Measurements from ENCODE around the gene WWC1. TPM values are rescaled to one million over a fixed set of nuclear protein-coding genes. Genes with fewer than 3 reads are reported as not detected.
A peak's percentile ranks its signal among the peaks of the same experiment; 100 is the strongest.
"Not testable (repeated sequence)": the region's sequence is repeated elsewhere in the genome, so short reads cannot be mapped to it uniquely, and the experiment has no call there.

The WWC1 gene
- total and polyA plus RNA-seq, 4 donors = 12.9 to 47.1 (median 29.4) TPM

DNA sequence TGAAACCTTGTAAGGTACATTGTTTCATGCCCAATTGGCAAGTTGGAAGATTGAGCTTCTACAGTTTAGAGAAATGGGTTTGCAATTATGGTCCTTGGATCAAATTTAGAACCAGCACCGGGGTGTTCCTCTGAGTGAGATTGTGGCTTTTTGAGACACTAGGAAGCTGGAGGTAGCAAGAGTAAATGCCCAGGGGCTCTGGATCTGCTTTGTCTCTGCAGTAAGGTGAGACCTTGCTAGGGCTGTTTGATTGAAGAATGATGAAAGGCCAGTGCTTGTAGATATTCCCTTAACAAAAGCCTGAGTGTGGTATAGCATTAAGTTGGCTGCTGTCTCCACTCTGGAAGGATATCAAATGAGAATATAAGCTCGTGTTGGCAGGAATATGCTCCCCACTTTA, 36.0 kb downstream of the WWC1 start:
- WGBS (ENCODE audit: insufficient coverage) = 80% methylated on average over 2 of the region's 2 CpGs
- peaks cover 4% of the 10 kb centered on the region for H3K4me1 ChIP-seq (ENCODE audit: control insufficient read depth, insufficient read depth, low read length)
- no peaks in the 10 kb centered on the region for H3K36me3 ChIP-seq (ENCODE audit: control insufficient read depth, insufficient read depth, low read length)

GRCh38 chr5:168327994-168328393, 36.5 kb downstream of the WWC1 start:
- WGBS (ENCODE audit: insufficient coverage) = 92% methylated on average over 1 of the region's 4 CpGs
- DNase-seq (ENCODE audit: low read depth in 4 of 6, low spot score in 6 of 6) = no peak
- H3K4me3 ChIP-seq (ENCODE audit: low read depth, low read length) = no peak overlapping the region
- H3K9me3 ChIP-seq (ENCODE audit: control insufficient read depth, insufficient read depth, low read length) = no peaks in the 10 kb centered on the region
- H3K36me3 ChIP-seq (ENCODE audit: control insufficient read depth, insufficient read depth, low read length) = no peaks in the 10 kb centered on the region
- H3K27me3 ChIP-seq (ENCODE audit: control insufficient read depth, insufficient read depth, low read length) = no peaks in the 10 kb centered on the region
- H3K4me1 ChIP-seq (ENCODE audit: control insufficient read depth, insufficient read depth, low read length) = peaks cover 4% of the 10 kb centered on the region
- no peak overlapping the region for H3K27ac ChIP-seq (ENCODE audit: low read depth, low read length)

More for the DNA sequence above, 36.0 kb downstream of the WWC1 start:
- no peak for DNase-seq (ENCODE audit: low read depth in 4 of 6, low spot score in 6 of 6)
- Histone ChIP-seq H3K27me3 (ENCODE audit: control insufficient read depth, insufficient read depth, low read length) (no peaks in the 10 kb centered on the region), H3K9me3 (ENCODE audit: control insufficient read depth, insufficient read depth, low read length) (no peaks in the 10 kb centered on the region), H3K4me3 (ENCODE audit: low read depth, low read length) (no peak overlapping the region), H3K27ac (ENCODE audit: low read depth, low read length) (no peak overlapping the region)

- Histone ChIP-seq H3K36me3 (ENCODE audit: control insufficient read depth, insufficient read depth, low read length) (no peaks in the 10 kb centered on the region), H3K4me1 (ENCODE audit: control insufficient read depth, insufficient read depth, low read length) (peaks cover 5% of the 10 kb centered on the region), H3K9me3 (ENCODE audit: control insufficient read depth, insufficient read depth, low read length) (no peaks in the 10 kb centered on the region), H3K4me3 (ENCODE audit: low read depth, low read length) (no peak overlapping the region), H3K27me3 (ENCODE audit: control insufficient read depth, insufficient read depth, low read length) (no peaks in the 10 kb centered on the region), H3K27ac (ENCODE audit: low read depth, low read length) (no peak overlapping the region)
- peak in 1 of 6 donors; percentile 61 for DNase-seq (ENCODE audit: low read depth in 4 of 6, low spot score in 6 of 6)
- 32% methylated on average over 3 of the region's 6 CpGs for WGBS (ENCODE audit: insufficient coverage)
These were observed 37.4 kb downstream of the WWC1 start for GRCh38 chr5:168328814-168329213.

DNA sequence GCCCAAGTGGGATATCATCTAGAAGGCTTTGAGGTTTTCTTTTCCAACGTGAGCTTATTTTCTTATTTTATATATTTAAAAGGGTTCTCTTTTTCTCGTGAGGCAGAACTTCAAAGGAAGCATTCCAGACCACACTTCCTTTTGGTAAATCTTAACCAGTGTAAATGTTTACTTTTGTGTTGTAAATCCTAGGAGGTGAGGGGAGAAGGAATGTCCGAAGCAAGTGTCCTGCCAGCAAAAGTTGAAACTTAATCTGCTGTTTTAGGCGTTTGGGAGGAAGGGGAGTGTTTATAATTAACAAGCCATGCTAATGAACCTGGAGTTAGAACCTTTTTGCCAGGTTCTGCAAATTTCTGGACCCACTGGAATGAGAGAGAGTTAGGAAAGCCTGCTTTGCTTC, 37.9 kb downstream of the WWC1 start:
- no peaks in the 10 kb centered on the region for H3K36me3 ChIP-seq (ENCODE audit: control insufficient read depth, insufficient read depth, low read length)

DNA sequence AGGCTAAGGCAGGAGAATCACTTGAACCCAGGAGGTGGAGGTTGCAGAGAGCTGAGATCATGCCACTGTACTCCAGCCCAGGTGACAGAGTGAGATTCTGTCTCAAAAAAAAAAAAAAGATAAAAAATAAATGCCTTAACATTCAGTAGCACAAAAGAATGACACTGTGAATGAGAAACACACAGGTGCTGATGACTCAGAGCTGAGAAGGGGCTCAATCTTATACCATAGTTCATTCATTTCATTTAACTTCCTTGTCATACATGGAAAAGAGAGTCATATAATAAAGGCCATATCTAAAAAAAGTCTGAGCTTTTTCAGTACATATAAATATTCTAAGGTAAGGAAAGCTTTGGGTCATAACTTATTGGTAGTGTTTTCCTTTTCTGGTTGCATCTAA, 40.6 kb downstream of the WWC1 start:
- Histone ChIP-seq H3K27me3 (ENCODE audit: control insufficient read depth, insufficient read depth, low read length) (no peaks in the 10 kb centered on the region), H3K36me3 (ENCODE audit: control insufficient read depth, insufficient read depth, low read length) (no peaks in the 10 kb centered on the region), H3K4me3 (ENCODE audit: low read depth, low read length) (no peak overlapping the region), H3K9me3 (ENCODE audit: control insufficient read depth, insufficient read depth, low read length) (no peaks in the 10 kb centered on the region), H3K27ac (ENCODE audit: low read depth, low read length) (no peak overlapping the region), H3K4me1 (ENCODE audit: control insufficient read depth, insufficient read depth, low read length) (peaks cover 12% of the 10 kb centered on the region)
- DNase-seq (ENCODE audit: low read depth in 4 of 6, low spot score in 6 of 6) = no peak

More for the DNA sequence above, 37.9 kb downstream of the WWC1 start:
- no peak overlapping the region for H3K27ac ChIP-seq (ENCODE audit: low read depth, low read length)
- DNase-seq (ENCODE audit: low read depth in 4 of 6, low spot score in 6 of 6) = no peak
- H3K27me3 ChIP-seq (ENCODE audit: control insufficient read depth, insufficient read depth, low read length) = no peaks in the 10 kb centered on the region
- H3K9me3 ChIP-seq (ENCODE audit: control insufficient read depth, insufficient read depth, low read length) = no peaks in the 10 kb centered on the region
- no peak overlapping the region for H3K4me3 ChIP-seq (ENCODE audit: low read depth, low read length)
- 35% methylated on average over 2 of the region's 4 CpGs for WGBS (ENCODE audit: insufficient coverage)
- peaks cover 10% of the 10 kb centered on the region for H3K4me1 ChIP-seq (ENCODE audit: control insufficient read depth, insufficient read depth, low read length)

- H3K9me3 ChIP-seq (ENCODE audit: control insufficient read depth, insufficient read depth, low read length) = no peaks in the 10 kb centered on the region
- WGBS (ENCODE audit: insufficient coverage) = 31% methylated on average over 3 of the region's 3 CpGs
- no peak overlapping the region for H3K4me3 ChIP-seq (ENCODE audit: low read depth, low read length)
- H3K4me1 ChIP-seq (ENCODE audit: control insufficient read depth, insufficient read depth, low read length) = peaks cover 12% of the 10 kb centered on the region
- no peaks in the 10 kb centered on the region for H3K36me3 ChIP-seq (ENCODE audit: control insufficient read depth, insufficient read depth, low read length)
- DNase-seq (ENCODE audit: low read depth in 4 of 6, low spot score in 6 of 6) = no peak
- peak overlapping the region; percentile 34 for H3K27ac ChIP-seq (ENCODE audit: low read depth, low read length)
- no peaks in the 10 kb centered on the region for H3K27me3 ChIP-seq (ENCODE audit: control insufficient read depth, insufficient read depth, low read length)
These were observed 42.8 kb downstream of the WWC1 start for GRCh38 chr5:168334280-168334679.

- 19% methylated on average over 4 of the region's 4 CpGs for WGBS (ENCODE audit: insufficient coverage)
- DNase-seq (ENCODE audit: low read depth in 4 of 6, low spot score in 6 of 6) = peak in 2 of 6 donors; percentile 74 to 79
- peak overlapping the region; percentile 34 for H3K27ac ChIP-seq (ENCODE audit: low read depth, low read length)
These were observed 43.2 kb downstream of the WWC1 start for GRCh38 chr5:168334695-168335094.

DNA sequence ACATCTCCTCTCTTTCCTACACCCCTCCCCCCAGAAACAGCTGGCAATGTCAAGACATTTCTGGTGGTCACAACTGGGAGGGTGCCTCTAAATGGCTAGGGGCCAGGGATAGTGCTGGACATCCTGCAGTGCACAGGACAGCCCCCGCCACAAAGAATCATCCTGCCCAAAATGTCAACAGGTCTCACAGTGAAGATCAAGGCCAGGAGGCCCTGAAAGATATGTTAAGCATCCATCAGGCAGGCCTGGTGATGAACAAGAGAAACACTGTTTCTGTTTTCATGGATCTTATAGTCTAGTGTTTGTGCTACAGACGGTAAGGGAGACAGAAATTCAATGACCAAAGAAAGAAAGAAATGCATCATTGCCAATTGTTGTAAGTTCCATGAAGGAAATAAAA, 45.9 kb downstream of the WWC1 start:
- H3K9me3 ChIP-seq (ENCODE audit: control insufficient read depth, insufficient read depth, low read length) = no peaks in the 10 kb centered on the region
- no peaks in the 10 kb centered on the region for H3K27me3 ChIP-seq (ENCODE audit: control insufficient read depth, insufficient read depth, low read length)
- no peak for DNase-seq (ENCODE audit: low read depth in 4 of 6, low spot score in 6 of 6)
- no peak overlapping the region for H3K27ac ChIP-seq (ENCODE audit: low read depth, low read length)
- 57% methylated on average over 2 of the region's 2 CpGs for WGBS (ENCODE audit: insufficient coverage)
- no peak overlapping the region for H3K4me3 ChIP-seq (ENCODE audit: low read depth, low read length)
- peaks cover 12% of the 10 kb centered on the region for H3K4me1 ChIP-seq (ENCODE audit: control insufficient read depth, insufficient read depth, low read length)
- H3K36me3 ChIP-seq (ENCODE audit: control insufficient read depth, insufficient read depth, low read length) = no peaks in the 10 kb centered on the region

More at GRCh38 chr5:168334695-168335094, 43.2 kb downstream of the WWC1 start:
- H3K9me3 ChIP-seq (ENCODE audit: control insufficient read depth, insufficient read depth, low read length) = no peaks in the 10 kb centered on the region
- H3K4me3 ChIP-seq (ENCODE audit: low read depth, low read length) = no peak overlapping the region
- H3K36me3 ChIP-seq (ENCODE audit: control insufficient read depth, insufficient read depth, low read length) = no peaks in the 10 kb centered on the region
- H3K27me3 ChIP-seq (ENCODE audit: control insufficient read depth, insufficient read depth, low read length) = no peaks in the 10 kb centered on the region
- peaks cover 12% of the 10 kb centered on the region for H3K4me1 ChIP-seq (ENCODE audit: control insufficient read depth, insufficient read depth, low read length)

DNA sequence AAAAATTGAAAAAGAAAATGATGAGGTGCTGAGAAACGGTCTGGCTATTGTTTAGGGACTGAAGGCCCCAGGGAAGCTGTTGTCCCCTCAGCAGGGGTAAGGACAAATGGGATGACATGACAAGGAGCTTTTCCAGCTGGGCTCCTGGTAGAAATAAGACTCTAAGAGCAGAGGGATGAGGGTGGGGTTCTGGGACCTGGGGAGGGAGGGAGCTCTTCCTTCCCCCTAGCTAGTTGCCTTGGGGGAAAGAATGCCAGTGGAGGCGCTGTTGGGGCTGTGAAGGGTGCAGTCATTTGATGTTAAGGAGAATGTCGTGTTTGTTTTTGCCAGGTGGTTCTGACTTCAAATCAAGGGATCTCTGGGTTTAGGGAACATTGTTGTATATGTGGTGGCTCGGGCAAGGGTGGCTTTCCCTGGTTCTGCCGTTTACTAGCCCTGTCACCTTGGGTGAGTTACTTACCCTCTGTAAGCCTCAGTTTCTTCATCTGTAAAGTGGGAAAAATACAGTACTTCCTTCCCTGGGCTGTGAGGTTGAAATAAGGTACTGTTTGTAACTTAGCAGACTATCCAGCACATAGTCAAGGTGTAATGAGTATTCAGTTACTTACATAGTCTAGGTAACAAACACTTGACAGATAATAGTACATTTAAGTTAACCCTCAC, 47.8 kb downstream of the WWC1 start:
- no peaks in the 10 kb centered on the region for H3K27me3 ChIP-seq (ENCODE audit: control insufficient read depth, insufficient read depth, low read length)
- H3K9me3 ChIP-seq (ENCODE audit: control insufficient read depth, insufficient read depth, low read length) = no peaks in the 10 kb centered on the region
- H3K36me3 ChIP-seq (ENCODE audit: control insufficient read depth, insufficient read depth, low read length) = no peaks in the 10 kb centered on the region
- no peak overlapping the region for H3K27ac ChIP-seq (ENCODE audit: low read depth, low read length)
- no peak for DNase-seq (ENCODE audit: low read depth in 4 of 6, low spot score in 6 of 6)
- WGBS (ENCODE audit: insufficient coverage) = 50% methylated on average over 1 of the region's 5 CpGs
- H3K4me1 ChIP-seq (ENCODE audit: control insufficient read depth, insufficient read depth, low read length) = peaks cover 6% of the 10 kb centered on the region
- H3K4me3 ChIP-seq (ENCODE audit: low read depth, low read length) = no peak overlapping the region

GRCh38 chr5:168339772-168340140, 48.3 kb downstream of the WWC1 start:
- not testable (repeated sequence) for H3K4me3 ChIP-seq (ENCODE audit: low read depth, low read length); H3K9me3 ChIP-seq (ENCODE audit: control insufficient read depth, insufficient read depth, low read length); H3K36me3 ChIP-seq (ENCODE audit: control insufficient read depth, insufficient read depth, low read length); H3K4me1 ChIP-seq (ENCODE audit: control insufficient read depth, insufficient read depth, low read length); H3K27ac ChIP-seq (ENCODE audit: low read depth, low read length); H3K27me3 ChIP-seq (ENCODE audit: control insufficient read depth, insufficient read depth, low read length); DNase-seq (ENCODE audit: low read depth in 4 of 6, low spot score in 6 of 6)
- WGBS (ENCODE audit: insufficient coverage) = 83% methylated on average over 3 of the region's 3 CpGs

All from spinal cord (tissue), 10 donors.